Esophagus squamous epithelium (tissue), 5 donors: ENCODE results near the gene FGGY. TPM values are rescaled to one million over a fixed set of nuclear protein-coding genes. Genes with fewer than 3 reads are reported as not detected.

Experiments
- DNase-seq: peaks from one replicate; lab custom pipeline; 2025; lab: John Stamatoyannopoulos, UW
- H3K27ac ChIP-seq, 4 donors: fragments of 200-600 bp; sonication (generic); one replicate each; pipeline ENCODE4 v1.5.1; 2016 to 2019; ENCODE audit warnings: mild to moderate bottlenecking in 1 of 4
- H3K27me3 ChIP-seq, 4 donors: fragments of 200-600 bp; sonication (generic); 1 replicate in 3 of 4; 2 replicates in 1 of 4; pipeline versions ENCODE4 v1.5.1 to v1.6.0; 2017 to 2021; ENCODE audit warnings: antibody characterized with exemption in 1 of 4
- H3K36me3 ChIP-seq, 3 donors: fragments of 200-600 bp; sonication (generic); one replicate each; pipeline ENCODE4 v1.5.1; 2016 to 2019
- H3K4me1 ChIP-seq, 3 donors: fragments of 200-600 bp; sonication (generic); one replicate each; pipeline ENCODE4 v1.5.1; 2017 to 2019
- H3K4me3 ChIP-seq, 4 donors: fragments of 200-600 bp; sonication (generic); 1 replicate in 3 of 4; 2 replicates in 1 of 4; pipeline ENCODE4 v1.5.1; 2016 to 2019; ENCODE audit warnings: mild to moderate bottlenecking in 2 of 4, moderate library complexity in 1 of 4
- H3K9me3 ChIP-seq, 3 donors: fragments of 200-600 bp; sonication (generic); one replicate each; pipeline ENCODE4 v1.5.1; 2016 to 2019
- CTCF ChIP-seq, 6 experiments: fragments of 450-650 bp in 4 of 6; fragments of 200-600 bp in 2 of 6; sonication (generic) in 2 of 6; IDR thresholded peaks; one replicate each; pipeline ENCODE4 v1.5.1; 2016 to 2019; ENCODE audit warnings: antibody characterized with exemption in 6 of 6, mild to moderate bottlenecking in 4 of 6, moderate library complexity in 4 of 6
- POLR2A ChIP-seq, 4 donors: fragments of 450-650 bp; IDR thresholded peaks; one replicate each; pipeline ENCODE4 v1.6.1; 2017; ENCODE audit warnings: antibody characterized with exemption in 4 of 4, mild to moderate bottlenecking in 4 of 4, moderate library complexity in 3 of 4
- WGBS, 2 donors: methylation state at CpG; one replicate each; pipeline ENCODE4 v1.1.5; 2018; 5-methylcytosine and 5-hydroxymethylcytosine counted together
- intact Hi-C: fragments of 100-400 bp; cut with DNase I; formaldehyde crosslinking; loops from one replicate; pipeline ENCODE4 v1.15.0; 2022
- total RNA-seq, 4 donors: library from RNA; depleted of rRNA; stranded (reverse); fragments of >200 nt; gene quantifications; one replicate each; pipeline ENCODE4 v1.1.0, GENCODE V29; 2016
- donor health status: DM: yes; HTN: yes; CAD: no.

The FGGY gene
- total RNA-seq, 4 donors from 2014 or later: 6.0 to 18.1 (median 9.3) TPM

DNA sequence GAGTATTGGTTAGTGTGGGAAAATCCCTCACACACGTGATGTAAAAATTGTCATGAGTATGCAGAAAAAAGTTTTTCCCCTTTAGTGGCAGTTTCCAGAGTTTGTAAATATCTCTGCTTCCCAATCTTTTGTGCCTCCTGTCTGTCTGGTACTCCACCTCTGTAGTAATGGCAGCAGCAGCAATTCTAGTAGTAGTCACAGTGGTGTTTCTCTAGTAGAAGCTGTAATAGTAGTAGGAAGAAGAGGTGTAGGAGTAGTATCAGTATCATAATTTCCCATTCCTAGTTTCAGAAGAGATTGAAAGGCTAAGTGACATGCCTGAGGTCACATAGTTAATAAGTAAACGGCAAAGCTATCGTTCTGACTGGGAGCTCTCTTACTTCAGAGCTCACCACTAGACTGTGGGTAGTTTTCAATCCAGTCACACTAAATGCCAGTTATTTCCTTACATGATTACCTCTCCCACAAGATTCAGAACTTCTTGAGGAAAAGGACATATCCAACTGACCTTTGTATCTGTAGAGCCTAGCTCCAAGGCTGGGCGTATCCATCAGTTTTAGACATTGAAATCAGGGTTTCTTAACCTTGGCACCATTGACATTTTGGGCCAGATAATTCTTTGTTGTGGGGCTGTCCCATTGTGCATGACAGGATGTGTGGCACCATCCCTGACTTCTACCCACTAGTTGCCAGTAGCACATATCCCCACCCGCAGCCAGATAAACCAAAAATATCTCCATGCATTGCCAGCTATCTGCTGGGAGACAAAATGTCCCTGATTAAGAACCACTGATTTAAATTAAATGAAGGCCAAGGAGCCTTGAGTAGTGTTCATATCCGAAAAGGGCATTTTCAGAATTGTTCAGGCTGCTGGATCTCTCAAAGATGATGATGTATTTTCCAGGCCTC is 135.9 kb downstream of the FGGY start:
- DNase-seq: no peak
- H3K9me3 ChIP-seq: no peaks in the 10 kb centered on the region
- TF ChIP-seq CTCF (IDR thresholded peaks at IDR 0.05) (no peak), POLR2A (IDR thresholded peaks at IDR 0.05) (no peak)
- no peaks in the 10 kb centered on the region for H3K27me3 ChIP-seq
- no peak overlapping the region for H3K4me3 ChIP-seq
- intact Hi-C loops: no loop called here
- WGBS, 2 donors: 79 to 89% methylated on average over 5 to 6 of the region's 6 CpGs
- peaks cover 0 to 12% (median 11%) of the 10 kb centered on the region in 3 donors for H3K4me1 ChIP-seq
- no peaks in the 10 kb centered on the region for H3K36me3 ChIP-seq
- H3K27ac ChIP-seq: no peak overlapping the region

GRCh38 chr1:59433440-59433813 is 136.5 kb downstream of the FGGY start:
- no peaks in the 10 kb centered on the region for H3K27me3 ChIP-seq
- H3K36me3 ChIP-seq: no peaks in the 10 kb centered on the region
- peaks cover 0 to 12% (median 11%) of the 10 kb centered on the region in 3 donors for H3K4me1 ChIP-seq
- intact Hi-C loops: no loop called here
- no peak for TF ChIP-seq POLR2A (IDR thresholded peaks at IDR 0.05)
- TF ChIP-seq CTCF (IDR thresholded peaks at IDR 0.05): no peak
- no peaks in the 10 kb centered on the region for H3K9me3 ChIP-seq
- H3K4me3 ChIP-seq: no peak overlapping the region
- no peak overlapping the region for H3K27ac ChIP-seq
- 76 to 80% methylated on average over 5 to 6 of the region's 6 CpGs for WGBS, 2 donors
- no peak for DNase-seq

DNA sequence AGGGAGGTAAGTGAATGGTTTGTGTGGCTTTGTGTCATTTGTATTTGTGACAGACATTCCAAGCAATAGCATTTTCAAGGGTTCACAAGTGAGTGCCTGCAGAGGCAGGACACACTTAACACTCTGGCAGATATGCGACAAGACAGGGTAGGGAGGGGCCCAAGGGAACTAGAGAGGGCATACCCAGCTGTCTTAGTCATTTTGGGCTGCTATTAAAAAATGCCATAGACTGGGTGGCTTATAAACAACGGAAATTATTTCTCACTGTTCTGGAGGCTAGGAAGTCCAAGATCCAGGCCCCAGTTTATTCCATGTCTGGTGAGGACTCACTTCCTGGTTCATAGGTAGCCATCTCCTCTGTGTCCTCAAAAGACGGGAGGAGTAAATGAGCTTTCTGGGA is 137.4 kb downstream of the FGGY start:
- DNase-seq: no peak
- intact Hi-C loops: no loop called here
- H3K27ac ChIP-seq: no peak overlapping the region

GRCh38 chr1:59436637-59437036 is 139.7 kb downstream of the FGGY start:
- Histone ChIP-seq H3K4me3 (no peak overlapping the region), H3K4me1 (peaks cover 0 to 12% (median 11%) of the 10 kb centered on the region in 3 donors), H3K27ac (no peak overlapping the region), H3K27me3 (no peaks in the 10 kb centered on the region), H3K9me3 (no peaks in the 10 kb centered on the region), H3K36me3 (no peaks in the 10 kb centered on the region)
- DNase-seq: no peak
- WGBS, 2 donors: 46 to 57% methylated on average over 2 of the region's 2 CpGs
- TF ChIP-seq CTCF (IDR thresholded peaks at IDR 0.05): no peak
- no peak for TF ChIP-seq POLR2A (IDR thresholded peaks at IDR 0.05)
- intact Hi-C loops: no loop called here

More for the DNA sequence above, 137.4 kb downstream of the FGGY start:
- WGBS, 2 donors: 60 to 68% methylated on average over 3 of the region's 3 CpGs
- Histone ChIP-seq H3K27me3 (no peaks in the 10 kb centered on the region), H3K36me3 (no peaks in the 10 kb centered on the region), H3K4me3 (no peak overlapping the region), H3K9me3 (no peaks in the 10 kb centered on the region), H3K4me1 (peaks cover 0 to 12% (median 11%) of the 10 kb centered on the region in 3 donors)
- TF ChIP-seq CTCF (IDR thresholded peaks at IDR 0.05) (no peak), POLR2A (IDR thresholded peaks at IDR 0.05) (no peak)

GRCh38 chr1:59438058-59438560 is 141.2 kb downstream of the FGGY start:
- WGBS, 2 donors: 76 to 86% methylated on average over 1 of the region's 1 CpG
- TF ChIP-seq CTCF (IDR thresholded peaks at IDR 0.05): no peak
- no peak for TF ChIP-seq POLR2A (IDR thresholded peaks at IDR 0.05)
- Histone ChIP-seq H3K4me1 (peaks cover 0 to 12% (median 11%) of the 10 kb centered on the region in 3 donors), H3K27ac (no peak overlapping the region), H3K36me3 (no peaks in the 10 kb centered on the region), H3K9me3 (no peaks in the 10 kb centered on the region), H3K4me3 (no peak overlapping the region), H3K27me3 (no peaks in the 10 kb centered on the region)
- no peak for DNase-seq
- intact Hi-C loops: no loop called here
